HEK293 (cell line): Measurements from ENCODE around the gene SYNGR3.
A peak's percentile ranks its signal among the peaks of the same experiment; 100 is the strongest.

Source experiments
- CTCF ChIA-PET: fragments of 350-600 bp; formaldehyde crosslinking; extraction: SDS; loops from one replicate; lab custom pipeline; 2021; ENCODE audit warnings: antibody characterized with exemption; lab: Yijun Ruan, JAX
- POLR2A ChIA-PET: fragments of 300-600 bp; formaldehyde crosslinking; extraction: SDS; loops from one replicate; lab custom pipeline; 2020; ENCODE audit warnings: antibody characterized with exemption, inconsistent platforms; lab: Yijun Ruan, JAX
- H3K27ac ChIP-seq: fragments of 200-500 bp; sonication (Bioruptor generic); 2 replicates; pipeline ENCODE4 v1.5.1; 2014; ENCODE audit warnings: low read depth, low read length, control low read depth, inconsistent platforms; ENCODE audit errors: extremely low read depth
- H3K36me3 ChIP-seq, 2 experiments: fragments of 200-500 bp in 1 of 2; sonication (Bioruptor generic) in 1 of 2; 1 replicate in 1 of 2; 2 replicates in 1 of 2; pipeline ENCODE4 v1.5.1; 2014 to 2017; ENCODE audit warnings: inconsistent platforms in 2 of 2, low read length in 2 of 2; ENCODE audit not compliant: control insufficient read depth in 2 of 2, insufficient read depth in 1 of 2
- H3K4me1 ChIP-seq: fragments of 200-500 bp; sonication (Bioruptor generic); 2 replicates; pipeline ENCODE4 v1.5.1; 2014; ENCODE audit warnings: mild to moderate bottlenecking, low read length, inconsistent platforms; ENCODE audit not compliant: control insufficient read depth, insufficient read depth
- H3K4me3 ChIP-seq: 2 replicates; pipeline ENCODE4 v1.5.1; 2011; ENCODE audit warnings: low read depth, mild to moderate bottlenecking, control low read depth, low read length, moderate library complexity
- H3K9me3 ChIP-seq: fragments of 200-500 bp; sonication (Bioruptor generic); 2 replicates; pipeline ENCODE4 v1.5.1; 2014; ENCODE audit warnings: low read depth, low read length, inconsistent platforms; ENCODE audit not compliant: control insufficient read depth, insufficient read depth
- BCL11A ChIP-seq: fragments of 450-650 bp; formaldehyde crosslinking; IDR thresholded peaks from 2 replicates; pipeline ENCODE4 v1.5.1; 2016; ENCODE audit warnings: low read depth, missing biosample characterization, missing genetic modification characterization
- EGR2 ChIP-seq: fragments of 450-650 bp; formaldehyde crosslinking; IDR thresholded peaks from 2 replicates; pipeline ENCODE4 v1.5.1; 2016; ENCODE audit warnings: low read depth, missing biosample characterization, missing genetic modification characterization
- GLI4 ChIP-seq: fragments of 450-650 bp; formaldehyde crosslinking; IDR thresholded peaks from 2 replicates; pipeline ENCODE4 v1.5.1; 2016; ENCODE audit warnings: missing biosample characterization, missing genetic modification characterization
- IKZF3 ChIP-seq: fragments of 450-650 bp; IDR thresholded peaks from 2 replicates; pipeline ENCODE4 v1.5.0; 2018; ENCODE audit warnings: missing biosample characterization, mild to moderate bottlenecking, missing genetic modification characterization, moderate library complexity
- KLF1 ChIP-seq: fragments of 450-650 bp; formaldehyde crosslinking; IDR thresholded peaks from 2 replicates; pipeline ENCODE4 v1.5.1; 2016; ENCODE audit warnings: missing biosample characterization, missing genetic modification characterization
- REPIN1 ChIP-seq: fragments of 450-650 bp; formaldehyde crosslinking; IDR thresholded peaks from 2 replicates; pipeline ENCODE4 v1.5.1; 2017; ENCODE audit warnings: missing biosample characterization, missing genetic modification characterization, low read depth
- ZBTB17 ChIP-seq: fragments of 450-650 bp; formaldehyde crosslinking; IDR thresholded peaks from 2 replicates; pipeline ENCODE4 v1.5.1; 2016; ENCODE audit warnings: missing biosample characterization, missing genetic modification characterization
- ZBTB21 ChIP-seq: fragments of 450-650 bp; formaldehyde crosslinking; IDR thresholded peaks from 2 replicates; pipeline ENCODE4 v1.5.1; 2017; ENCODE audit warnings: missing biosample characterization, missing genetic modification characterization
- ZBTB8A ChIP-seq: fragments of 450-650 bp; formaldehyde crosslinking; IDR thresholded peaks from 2 replicates; pipeline ENCODE4 v1.5.1; 2016; ENCODE audit warnings: missing biosample characterization, missing genetic modification characterization
- ZFHX2 ChIP-seq: fragments of 450-650 bp; formaldehyde crosslinking; conservative IDR thresholded peaks from 2 replicates; pipeline ENCODE4 v1.5.1; 2016; ENCODE audit warnings: missing biosample characterization, missing genetic modification characterization
- ZFP3 ChIP-seq: fragments of 450-650 bp; formaldehyde crosslinking; IDR thresholded peaks from 2 replicates; pipeline ENCODE4 v1.5.1; 2016; ENCODE audit warnings: low read depth, missing biosample characterization, missing genetic modification characterization
- ZNF133 ChIP-seq: fragments of 450-650 bp; formaldehyde crosslinking; IDR thresholded peaks from 2 replicates; pipeline ENCODE4 v1.5.1; 2016; ENCODE audit warnings: missing biosample characterization, missing genetic modification characterization
- ZNF211 ChIP-seq: fragments of 450-650 bp; formaldehyde crosslinking; IDR thresholded peaks from 2 replicates; pipeline ENCODE4 v1.5.1; 2016; ENCODE audit warnings: low read depth, missing biosample characterization, missing genetic modification characterization
- ZNF248 ChIP-seq: fragments of 450-650 bp; formaldehyde crosslinking; IDR thresholded peaks from 2 replicates; pipeline ENCODE4 v1.5.1; 2017; ENCODE audit warnings: missing biosample characterization, missing genetic modification characterization
- ZNF266 ChIP-seq: fragments of 450-650 bp; formaldehyde crosslinking; IDR thresholded peaks from 2 replicates; pipeline ENCODE4 v1.5.1; 2016; ENCODE audit warnings: missing biosample characterization, missing genetic modification characterization, low read depth
- ZNF416 ChIP-seq: fragments of 450-650 bp; formaldehyde crosslinking; IDR thresholded peaks from 2 replicates; pipeline ENCODE4 v1.5.1; 2016; ENCODE audit warnings: missing biosample characterization, missing genetic modification characterization
- ZNF561 ChIP-seq: fragments of 450-650 bp; IDR thresholded peaks from 2 replicates; pipeline ENCODE4 v1.5.1; 2018; ENCODE audit warnings: missing biosample characterization, missing genetic modification characterization, borderline replicate concordance
- ZNF664 ChIP-seq: fragments of 450-650 bp; formaldehyde crosslinking; IDR thresholded peaks from 2 replicates; pipeline ENCODE4 v1.5.1; 2016; ENCODE audit warnings: missing biosample characterization, missing genetic modification characterization
- ZNF670 ChIP-seq: fragments of 450-650 bp; formaldehyde crosslinking; IDR thresholded peaks from 2 replicates; pipeline ENCODE4 v1.5.1; 2016; ENCODE audit warnings: missing biosample characterization, missing genetic modification characterization, low read depth
- ZNF707 ChIP-seq: fragments of 450-650 bp; formaldehyde crosslinking; IDR thresholded peaks from 2 replicates; pipeline ENCODE4 v1.5.1; 2016; ENCODE audit warnings: missing biosample characterization, missing genetic modification characterization
- TF ChIP-seq, protein P1 (sequence below): fragments of 450-650 bp; formaldehyde crosslinking; IDR thresholded peaks from 2 replicates; pipeline ENCODE4 v1.5.1; 2017; ENCODE audit warnings: missing biosample characterization, missing genetic modification characterization
- TF ChIP-seq, protein P2 (sequence below): fragments of 450-650 bp; formaldehyde crosslinking; IDR thresholded peaks from 2 replicates; pipeline ENCODE4 v1.5.1; 2017; ENCODE audit warnings: missing biosample characterization, missing genetic modification characterization
- TF ChIP-seq, protein P3 (sequence below): fragments of 450-650 bp; formaldehyde crosslinking; IDR thresholded peaks from 2 replicates; pipeline ENCODE4 v1.5.1; 2016; ENCODE audit warnings: missing biosample characterization, missing genetic modification characterization

Gene SYNGR3

DNA sequence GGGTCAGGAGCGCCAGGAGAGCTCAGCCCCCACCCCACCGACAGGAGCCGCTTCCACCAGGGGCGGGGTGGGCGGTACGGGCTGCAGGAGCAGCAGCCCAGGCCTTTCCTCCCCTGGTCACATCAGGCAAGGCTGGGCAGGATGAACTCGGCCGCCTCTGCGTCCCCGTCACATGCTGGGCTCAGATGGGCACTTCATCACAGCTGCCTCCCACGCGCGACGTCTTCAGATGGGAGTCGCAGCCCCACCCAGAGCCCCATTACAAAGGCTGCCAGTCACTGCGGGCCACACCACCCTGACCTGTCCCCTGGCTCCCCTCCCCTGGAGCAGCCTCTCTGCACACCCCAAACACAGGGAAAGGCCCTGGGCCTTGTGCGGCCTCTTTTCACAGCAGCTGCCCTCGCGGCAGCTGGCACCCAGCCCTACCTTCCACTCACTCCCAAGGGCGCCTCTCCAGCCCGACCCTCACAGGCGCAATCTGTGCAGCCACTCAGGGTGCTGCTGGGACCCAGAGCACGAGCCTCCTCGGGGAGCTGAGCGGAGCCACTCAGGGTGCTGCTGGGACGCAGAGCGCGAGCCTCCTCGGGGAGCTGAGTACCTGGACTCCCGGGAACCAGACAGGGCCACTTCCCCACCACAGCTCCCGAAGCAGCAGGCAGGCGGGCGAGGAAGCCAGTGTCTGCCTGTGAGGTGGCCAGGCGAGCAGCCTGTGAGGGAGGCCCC is 15.2 kb downstream of the SYNGR3 start:
- Histone ChIP-seq H3K36me3 (peaks cover 0 to 65% of the 10 kb centered on the region in 2 experiments; a peak in 2 of 3 replicates), H3K4me1 (peaks cover 27% of the 10 kb centered on the region), H3K9me3 (no peaks in the 10 kb centered on the region), H3K27ac (peak overlapping the region; percentile 61; the same call in 1 of the 2 replicates), H3K4me3 (no peak overlapping the region)
- ChIA-PET POLR2A (interaction anchor here (1.0 to 2.1 kb wide), 6 partner anchors 11 to 150 kb away, joined by 3 to 19 read pairs (median 5); partner anchors contain the start of genes NTHL1, RPS2, TRAF7 and TSC2), CTCF (interaction anchor here (0.5 to 3.3 kb wide), 13 partner anchors 10 to 1260 kb away, joined by 3 to 39 read pairs (median 6); partner anchors contain the start of genes GFER and PGP)
- TF ChIP-seq IKZF3 (tag by site-specific recombination) (peak; percentile 35; the same call in 1 of the 2 replicates), ZFHX2 (tag by site-specific recombination) (peak; percentile 88), EGR2 (tag by site-specific recombination) (peak; percentile 91), ZNF670 (no peak), ZNF211 (tag by site-specific recombination) (no peak), BCL11A (tag by site-specific recombination) (no peak), ZNF266 (tag by site-specific recombination) (no peak), ZNF133 (tag by site-specific recombination) (no peak), ZBTB17 (tag by site-specific recombination) (no peak), GLI4 (tag by site-specific recombination) (no peak), KLF1 (tag by site-specific recombination) (peak; percentile 65), ZNF561 (tag by site-specific recombination) (no peak), ZFP3 (no peak), ZNF707 (tag by site-specific recombination) (no peak), REPIN1 (tag by site-specific recombination) (no peak), ZBTB21 (no peak), ZNF416 (tag by site-specific recombination) (no peak), ZNF248 (tag by site-specific recombination) (no peak), ZNF664 (no peak), ZBTB8A (tag by site-specific recombination) (0 out of 2 replicates have a peak, but pooled peaks have one; percentile 15)
- TF ChIP-seq, protein P1, sequence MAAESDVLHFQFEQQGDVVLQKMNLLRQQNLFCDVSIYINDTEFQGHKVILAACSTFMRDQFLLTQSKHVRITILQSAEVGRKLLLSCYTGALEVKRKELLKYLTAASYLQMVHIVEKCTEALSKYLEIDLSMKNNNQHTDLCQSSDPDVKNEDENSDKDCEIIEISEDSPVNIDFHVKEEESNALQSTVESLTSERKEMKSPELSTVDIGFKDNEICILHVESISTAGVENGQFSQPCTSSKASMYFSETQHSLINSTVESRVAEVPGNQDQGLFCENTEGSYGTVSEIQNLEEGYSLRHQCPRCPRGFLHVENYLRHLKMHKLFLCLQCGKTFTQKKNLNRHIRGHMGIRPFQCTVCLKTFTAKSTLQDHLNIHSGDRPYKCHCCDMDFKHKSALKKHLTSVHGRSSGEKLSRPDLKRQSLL = no peak
- TF ChIP-seq, protein P2, sequence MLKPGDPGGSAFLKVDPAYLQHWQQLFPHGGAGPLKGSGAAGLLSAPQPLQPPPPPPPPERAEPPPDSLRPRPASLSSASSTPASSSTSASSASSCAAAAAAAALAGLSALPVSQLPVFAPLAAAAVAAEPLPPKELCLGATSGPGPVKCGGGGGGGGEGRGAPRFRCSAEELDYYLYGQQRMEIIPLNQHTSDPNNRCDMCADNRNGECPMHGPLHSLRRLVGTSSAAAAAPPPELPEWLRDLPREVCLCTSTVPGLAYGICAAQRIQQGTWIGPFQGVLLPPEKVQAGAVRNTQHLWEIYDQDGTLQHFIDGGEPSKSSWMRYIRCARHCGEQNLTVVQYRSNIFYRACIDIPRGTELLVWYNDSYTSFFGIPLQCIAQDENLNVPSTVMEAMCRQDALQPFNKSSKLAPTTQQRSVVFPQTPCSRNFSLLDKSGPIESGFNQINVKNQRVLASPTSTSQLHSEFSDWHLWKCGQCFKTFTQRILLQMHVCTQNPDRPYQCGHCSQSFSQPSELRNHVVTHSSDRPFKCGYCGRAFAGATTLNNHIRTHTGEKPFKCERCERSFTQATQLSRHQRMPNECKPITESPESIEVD (tag by site-specific recombination) = no peak
- TF ChIP-seq, protein P3, sequence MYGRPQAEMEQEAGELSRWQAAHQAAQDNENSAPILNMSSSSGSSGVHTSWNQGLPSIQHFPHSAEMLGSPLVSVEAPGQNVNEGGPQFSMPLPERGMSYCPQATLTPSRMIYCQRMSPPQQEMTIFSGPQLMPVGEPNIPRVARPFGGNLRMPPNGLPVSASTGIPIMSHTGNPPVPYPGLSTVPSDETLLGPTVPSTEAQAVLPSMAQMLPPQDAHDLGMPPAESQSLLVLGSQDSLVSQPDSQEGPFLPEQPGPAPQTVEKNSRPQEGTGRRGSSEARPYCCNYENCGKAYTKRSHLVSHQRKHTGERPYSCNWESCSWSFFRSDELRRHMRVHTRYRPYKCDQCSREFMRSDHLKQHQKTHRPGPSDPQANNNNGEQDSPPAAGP (tag by site-specific recombination) = peak; percentile 65
